PFSK-1 (cell line): ENCODE results near the gene TRIM46.

ENCODE experiments used
- FOXP2 ChIP-seq: optimal IDR thresholded peaks from 2 replicates; pipeline ENCODE3; 2011; ENCODE audit warnings: borderline replicate concordance, control low read depth, inconsistent platforms; ENCODE audit not compliant: insufficient read depth; ENCODE audit errors: extremely low read length, extremely low read depth
- POLR2AphosphoS5 ChIP-seq: IDR thresholded peaks from 2 replicates; pipeline ENCODE4 v1.6.1; 2012; ENCODE audit warnings: low read depth, mild to moderate bottlenecking, control low read depth, low read length, moderate library complexity
- SIN3A ChIP-seq: IDR thresholded peaks from 2 replicates; pipeline ENCODE4 v1.6.1; 2012; ENCODE audit warnings: mild to moderate bottlenecking, low read length, moderate library complexity, borderline replicate concordance; ENCODE audit not compliant: insufficient read depth
- TAF1 ChIP-seq: IDR thresholded peaks from 2 replicates; pipeline ENCODE4 v1.6.1; 2012; ENCODE audit warnings: low read length, control low read depth, borderline replicate concordance; ENCODE audit not compliant: insufficient read depth
- TF ChIP-seq, protein P1 (sequence below), 2 experiments: IDR thresholded peaks; 2 replicates each; pipeline versions ENCODE4 v1.6.1 to v1.8.0; 2011 to 2012; ENCODE audit warnings: low read depth in 2 of 2, low read length in 2 of 2, control low read depth in 1 of 2, inconsistent platforms in 1 of 2, mild to moderate bottlenecking in 1 of 2, moderate library complexity in 1 of 2; ENCODE audit not compliant: insufficient read depth in 1 of 2

The TRIM46 gene

GRCh38 chr1:155198547-155198906 lies 24.9 kb downstream of the TRIM46 start:
- TF ChIP-seq FOXP2 (no peak), TAF1 (no peak), POLR2AphosphoS5 (no peak), SIN3A (no peak)
- TF ChIP-seq, protein P1, sequence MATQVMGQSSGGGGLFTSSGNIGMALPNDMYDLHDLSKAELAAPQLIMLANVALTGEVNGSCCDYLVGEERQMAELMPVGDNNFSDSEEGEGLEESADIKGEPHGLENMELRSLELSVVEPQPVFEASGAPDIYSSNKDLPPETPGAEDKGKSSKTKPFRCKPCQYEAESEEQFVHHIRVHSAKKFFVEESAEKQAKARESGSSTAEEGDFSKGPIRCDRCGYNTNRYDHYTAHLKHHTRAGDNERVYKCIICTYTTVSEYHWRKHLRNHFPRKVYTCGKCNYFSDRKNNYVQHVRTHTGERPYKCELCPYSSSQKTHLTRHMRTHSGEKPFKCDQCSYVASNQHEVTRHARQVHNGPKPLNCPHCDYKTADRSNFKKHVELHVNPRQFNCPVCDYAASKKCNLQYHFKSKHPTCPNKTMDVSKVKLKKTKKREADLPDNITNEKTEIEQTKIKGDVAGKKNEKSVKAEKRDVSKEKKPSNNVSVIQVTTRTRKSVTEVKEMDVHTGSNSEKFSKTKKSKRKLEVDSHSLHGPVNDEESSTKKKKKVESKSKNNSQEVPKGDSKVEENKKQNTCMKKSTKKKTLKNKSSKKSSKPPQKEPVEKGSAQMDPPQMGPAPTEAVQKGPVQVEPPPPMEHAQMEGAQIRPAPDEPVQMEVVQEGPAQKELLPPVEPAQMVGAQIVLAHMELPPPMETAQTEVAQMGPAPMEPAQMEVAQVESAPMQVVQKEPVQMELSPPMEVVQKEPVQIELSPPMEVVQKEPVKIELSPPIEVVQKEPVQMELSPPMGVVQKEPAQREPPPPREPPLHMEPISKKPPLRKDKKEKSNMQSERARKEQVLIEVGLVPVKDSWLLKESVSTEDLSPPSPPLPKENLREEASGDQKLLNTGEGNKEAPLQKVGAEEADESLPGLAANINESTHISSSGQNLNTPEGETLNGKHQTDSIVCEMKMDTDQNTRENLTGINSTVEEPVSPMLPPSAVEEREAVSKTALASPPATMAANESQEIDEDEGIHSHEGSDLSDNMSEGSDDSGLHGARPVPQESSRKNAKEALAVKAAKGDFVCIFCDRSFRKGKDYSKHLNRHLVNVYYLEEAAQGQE (IDR thresholded peaks at IDR 0.05; ENCODE audit: insufficient read depth in 1 of 2, low read depth in 2 of 2, low read length in 2 of 2): no peak

- TF ChIP-seq TAF1: no peak
- no peak for TF ChIP-seq FOXP2
- TF ChIP-seq, protein P1 (IDR thresholded peaks at IDR 0.05; ENCODE audit: insufficient read depth in 1 of 2, low read depth in 2 of 2, low read length in 2 of 2): no peak
- TF ChIP-seq SIN3A: no peak
- no peak for TF ChIP-seq POLR2AphosphoS5
Measured at GRCh38 chr1:155199792-155200191, 26.1 kb downstream of the TRIM46 start.

DNA sequence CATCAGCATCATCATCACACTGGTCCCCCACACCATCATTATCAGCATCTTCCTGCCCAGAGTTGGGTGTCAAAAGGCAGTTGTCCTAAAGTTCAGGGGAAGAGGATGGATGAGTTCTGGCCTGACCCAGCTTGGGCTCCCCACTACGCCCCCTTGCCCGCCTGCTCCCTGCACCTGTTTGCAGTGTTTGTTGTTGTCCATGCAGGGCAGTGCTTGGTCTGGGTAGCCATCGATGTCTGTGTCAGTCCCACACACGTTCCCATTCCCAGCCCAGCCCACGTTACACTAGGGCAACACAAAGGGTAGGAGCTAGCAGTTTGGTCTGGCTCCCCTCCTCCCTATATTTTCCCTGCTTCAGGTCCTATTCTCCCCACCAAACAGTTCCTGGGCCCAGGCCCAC lies 27.3 kb downstream of the TRIM46 start:
- TF ChIP-seq POLR2AphosphoS5: no peak
- TF ChIP-seq, protein P1 (IDR thresholded peaks at IDR 0.05; ENCODE audit: insufficient read depth in 1 of 2, low read depth in 2 of 2, low read length in 2 of 2): no peak
- TF ChIP-seq SIN3A: no peak
- no peak for TF ChIP-seq TAF1
- TF ChIP-seq FOXP2: no peak

- TF ChIP-seq POLR2AphosphoS5: no peak
- TF ChIP-seq, protein P1 (IDR thresholded peaks at IDR 0.05; ENCODE audit: insufficient read depth in 1 of 2, low read depth in 2 of 2, low read length in 2 of 2): no peak
- no peak for TF ChIP-seq FOXP2
- TF ChIP-seq SIN3A: no peak
- no peak for TF ChIP-seq TAF1
Measured at GRCh38 chr1:155202198-155202597, 28.5 kb downstream of the TRIM46 start.
